ENCODE data around the gene NDUFB6.

NDUFB6 gene

GRCh38 chr9:32596096-32596865 is 23.3 kb upstream of the NDUFB6 start:
- DNase-seq (ENCODE audit: extremely low spot score): no peak
- CTCF ChIA-PET: interaction anchor here (0.7 to 1.0 kb wide), 3 partner anchors 15 to 217 kb away, joined by 3 to 5 read pairs (median 3); no protein-coding TSS in a partner anchor
- POLR2A ChIA-PET: interaction anchor here (0.7 kb wide), 1 partner anchor 257 kb away, joined by 3 read pairs; no protein-coding TSS in a partner anchor
- no peak for TF ChIP-seq CTCF (IDR thresholded peaks at IDR 0.05; ENCODE audit: control extremely low read depth, extremely low read depth, low read depth, missing control alignments)

GRCh38 chr9:32590898-32591297 is 17.9 kb upstream of the NDUFB6 start:
- POLR2A ChIA-PET: no interaction called here
- DNase-seq (ENCODE audit: extremely low spot score): no peak
- TF ChIP-seq CTCF (IDR thresholded peaks at IDR 0.05; ENCODE audit: control extremely low read depth, extremely low read depth, low read depth, missing control alignments): no peak
- CTCF ChIA-PET: interaction anchor here (0.9 to 20.3 kb wide), 6 partner anchors 11 to 381 kb away, joined by 3 to 872 read pairs (median 22); no protein-coding TSS in a partner anchor

GRCh38 chr9:32590476-32590875 is 17.5 kb upstream of the NDUFB6 start:
- no peak for DNase-seq (ENCODE audit: extremely low spot score)
- ChIA-PET CTCF (interaction anchor here (1.5 to 20.3 kb wide), 7 partner anchors 11 to 379 kb away, joined by 4 to 872 read pairs (median 7); no protein-coding TSS in a partner anchor), POLR2A (no interaction called here)
- no peak for TF ChIP-seq CTCF (IDR thresholded peaks at IDR 0.05; ENCODE audit: control extremely low read depth, extremely low read depth, low read depth, missing control alignments)

- ChIA-PET CTCF (interaction anchor here (1.0 to 20.3 kb wide), 18 partner anchors 10 to 637 kb away, joined by 3 to 872 read pairs (median 4); partner anchors contain the start of gene ACO1), POLR2A (no interaction called here)
- DNase-seq (ENCODE audit: extremely low spot score): peak; percentile 38
- peak; percentile 39 for TF ChIP-seq CTCF (IDR thresholded peaks at IDR 0.05; ENCODE audit: control extremely low read depth, extremely low read depth, low read depth, missing control alignments)
Observed at GRCh38 chr9:32589083-32589723, 16.2 kb upstream of the NDUFB6 start.

- CTCF ChIA-PET: interaction anchor here (1.0 to 20.3 kb wide), 9 partner anchors 8 to 388 kb away, joined by 3 to 872 read pairs (median 7); partner anchors contain the start of gene ACO1
- POLR2A ChIA-PET: no interaction called here
- DNase-seq (ENCODE audit: extremely low spot score): no peak
- TF ChIP-seq CTCF (IDR thresholded peaks at IDR 0.05; ENCODE audit: control extremely low read depth, extremely low read depth, low read depth, missing control alignments): no peak
Observed at GRCh38 chr9:32587901-32588300, 14.9 kb upstream of the NDUFB6 start.

- ChIA-PET POLR2A (no interaction called here), CTCF (interaction anchor here (1.2 to 20.3 kb wide), 4 partner anchors 14 to 387 kb away, joined by 3 to 872 read pairs (median 88); no protein-coding TSS in a partner anchor)
- TF ChIP-seq CTCF (IDR thresholded peaks at IDR 0.05; ENCODE audit: control extremely low read depth, extremely low read depth, low read depth, missing control alignments): no peak
- DNase-seq (ENCODE audit: extremely low spot score): no peak
Observed at GRCh38 chr9:32584784-32585183, 11.8 kb upstream of the NDUFB6 start.

Measured in GM10248 (cell line).